ENCODE results near the gene CLEC16A.

DNA sequence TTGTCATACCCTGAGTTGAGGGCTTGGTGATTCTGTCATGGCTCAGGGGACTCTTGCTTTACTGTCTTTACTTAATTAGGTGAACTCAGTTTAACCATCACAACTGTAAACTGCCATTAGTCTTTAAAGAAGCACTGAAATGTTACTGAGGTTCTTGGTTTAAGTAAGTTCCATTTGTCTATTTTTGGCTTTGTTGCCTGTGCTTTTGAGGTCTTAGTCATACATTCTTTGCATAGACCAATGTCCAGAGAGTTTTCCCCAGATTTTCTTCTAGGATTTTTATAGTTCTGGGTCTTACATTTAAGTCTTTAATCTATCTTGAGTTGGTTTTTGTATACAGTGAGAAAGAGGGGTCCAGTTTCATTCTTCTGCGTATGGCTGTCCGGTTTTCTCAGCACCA lies 174.1 kb downstream of the CLEC16A start:
- TF ChIP-seq POLR2A (IDR thresholded peaks at IDR 0.05; ENCODE audit: low read depth, low read length) (no peak), POU2F2 (IDR thresholded peaks at IDR 0.05; ENCODE audit: low read depth, low read length) (no peak), POLR2AphosphoS5 (IDR thresholded peaks at IDR 0.05; ENCODE audit: low read depth, low read length) (no peak), TAF1 (IDR thresholded peaks at IDR 0.05; ENCODE audit: low read depth, low read length) (no peak), PAX5 (IDR thresholded peaks at IDR 0.05; ENCODE audit: insufficient read depth, low read length, severe bottlenecking) (no peak), SPI1 (IDR thresholded peaks at IDR 0.05; ENCODE audit: low read depth, low read length) (no peak)

Measured in GM12891 (cell line).